DND-41 (cell line): ENCODE measurements around the gene TCEANC2.

Experiments
- CTCF ChIP-seq: IDR thresholded peaks from 2 replicates; pipeline ENCODE4 v1.5.1; 2012; ENCODE audit warnings: borderline replicate concordance, low read length, moderate library complexity, mild to moderate bottlenecking; ENCODE audit not compliant: poor library complexity, severe bottlenecking; ENCODE audit errors: extremely low read depth
- EZH2 ChIP-seq: IDR thresholded peaks from 3 replicates; pipeline ENCODE4 v1.6.1; 2012; ENCODE audit warnings: borderline replicate concordance, low read depth, mild to moderate bottlenecking, moderate library complexity, low read length, inconsistent platforms; ENCODE audit not compliant: severe bottlenecking

- TF ChIP-seq CTCF (no peak), EZH2 (no peak)
Observed at GRCh38 chr1:54127594-54128300, 74.3 kb downstream of the TCEANC2 start.
